ENCODE results near the gene ANAPC2. TPM values are rescaled to one million over a fixed set of nuclear protein-coding genes. Genes with fewer than 3 reads are reported as not detected.

Gene ANAPC2
- total RNA-seq, 4 donors from 2014 or later = 10.2 to 12.4 (median 10.8) TPM

- in situ Hi-C loops (cut with MboI; ENCODE audit: low sequenced_read_pairs in 4 of 4) = loop anchor here in 1 of 4 donors (10.0 kb wide), 1 partner anchor 93 kb away; no protein-coding TSS in a partner anchor
- intact Hi-C loops (cut with DNase I; ENCODE audit: low total_unique reads) = no loop called here
- Histone ChIP-seq H3K36me3 (no peaks in the 10 kb centered on the region), H3K9me3 (no peaks in the 10 kb centered on the region), H3K4me1 (peaks cover 9 to 21% of the 10 kb centered on the region in 2 donors), H3K27ac (peak overlapping the region; percentile 14 to 56 (median 34)), H3K4me3 (peak overlapping the region; percentile 39 to 47 (median 41)), H3K27me3 (no peaks in the 10 kb centered on the region)
- peak in 1 of 2 donors; percentile 47 for DNase-seq
- peak; percentile 35 to 56 for ATAC-seq
- TF ChIP-seq POLR2A (IDR thresholded peaks at IDR 0.05) (no peak), CTCF (IDR thresholded peaks at IDR 0.05 in 4 of 5, conservative IDR thresholded peaks at IDR 0.05 in 1 of 5) (no peak)
Observed at GRCh38 chr9:137217276-137218211, 29.2 kb upstream of the ANAPC2 start.

GRCh38 chr9:137216188-137216965 lies 28.0 kb upstream of the ANAPC2 start:
- Histone ChIP-seq H3K4me3 (no peak overlapping the region), H3K36me3 (no peaks in the 10 kb centered on the region), H3K4me1 (peaks cover 9 to 14% of the 10 kb centered on the region in 2 donors), H3K27ac (no peak overlapping the region), H3K27me3 (no peaks in the 10 kb centered on the region), H3K9me3 (no peaks in the 10 kb centered on the region)
- TF ChIP-seq POLR2A (IDR thresholded peaks at IDR 0.05) (no peak), CTCF (IDR thresholded peaks at IDR 0.05 in 4 of 5, conservative IDR thresholded peaks at IDR 0.05 in 1 of 5) (no peak)
- intact Hi-C loops (cut with DNase I; ENCODE audit: low total_unique reads) (no loop called here), in situ Hi-C loops (cut with MboI; ENCODE audit: low sequenced_read_pairs in 4 of 4) (loop anchor here in 1 of 4 donors (10.0 kb wide), 1 partner anchor 92 kb away; no protein-coding TSS in a partner anchor)
- ATAC-seq (no peak), DNase-seq (no peak)

- DNase-seq (no peak), ATAC-seq (no peak)
- H3K9me3 ChIP-seq = no peaks in the 10 kb centered on the region
- H3K27ac ChIP-seq = no peak overlapping the region
- no peaks in the 10 kb centered on the region for H3K27me3 ChIP-seq
- H3K36me3 ChIP-seq = no peaks in the 10 kb centered on the region
- in situ Hi-C loops (cut with MboI; ENCODE audit: low sequenced_read_pairs in 4 of 4) = loop anchor here in 1 of 4 donors (10.0 kb wide), 1 partner anchor 91 kb away; no protein-coding TSS in a partner anchor
- no peak overlapping the region for H3K4me3 ChIP-seq
- TF ChIP-seq CTCF (IDR thresholded peaks at IDR 0.05 in 4 of 5, conservative IDR thresholded peaks at IDR 0.05 in 1 of 5) (no peak), POLR2A (IDR thresholded peaks at IDR 0.05) (no peak)
- peaks cover 9 to 12% of the 10 kb centered on the region in 2 donors for H3K4me1 ChIP-seq
- intact Hi-C loops (cut with DNase I; ENCODE audit: low total_unique reads) = no loop called here
Observed at GRCh38 chr9:137215196-137215986, 27.0 kb upstream of the ANAPC2 start.

- no peak for DNase-seq
- Histone ChIP-seq H3K4me3 (no peak overlapping the region), H3K27me3 (no peaks in the 10 kb centered on the region), H3K36me3 (no peaks in the 10 kb centered on the region), H3K27ac (no peak overlapping the region), H3K4me1 (peaks cover 9 to 12% of the 10 kb centered on the region in 2 donors), H3K9me3 (no peaks in the 10 kb centered on the region)
- no peak for TF ChIP-seq CTCF (IDR thresholded peaks at IDR 0.05 in 4 of 5, conservative IDR thresholded peaks at IDR 0.05 in 1 of 5)
- no peak for TF ChIP-seq POLR2A (IDR thresholded peaks at IDR 0.05)
- in situ Hi-C loops (cut with MboI; ENCODE audit: low sequenced_read_pairs in 4 of 4) (loop anchor here in 1 of 4 donors (10.0 kb wide), 1 partner anchor 90 kb away; no protein-coding TSS in a partner anchor), intact Hi-C loops (cut with DNase I; ENCODE audit: low total_unique reads) (no loop called here)
- ATAC-seq = no peak
Observed at GRCh38 chr9:137214620-137215019, 26.3 kb upstream of the ANAPC2 start.

Measured in gastrocnemius medialis (tissue), 4 donors.